HG03469 (cell line): ENCODE data around the gene KIF21B.
"Not testable (repeated sequence)": the region's sequence is repeated elsewhere in the genome, so short reads cannot be mapped to it uniquely, and the experiment has no call there.

Experiments
- ATAC-seq: cut with Tn5 transposase; IDR thresholded peaks from one replicate; pipeline ENCODE4 v1.9.1; 2021; ENCODE audit warnings: mild to moderate bottlenecking, moderate library complexity, moderate number of reproducible peaks; ENCODE audit not compliant: unreplicated experiment

KIF21B gene

GRCh38 chr1:200971955-200972711, 51.4 kb downstream of the KIF21B start:
- ATAC-seq: no peak

- ATAC-seq: no peak
Measured at GRCh38 chr1:200971428-200971903, 52.0 kb downstream of the KIF21B start.

- ATAC-seq: no peak
Measured at GRCh38 chr1:200970771-200971427, 52.6 kb downstream of the KIF21B start.

DNA sequence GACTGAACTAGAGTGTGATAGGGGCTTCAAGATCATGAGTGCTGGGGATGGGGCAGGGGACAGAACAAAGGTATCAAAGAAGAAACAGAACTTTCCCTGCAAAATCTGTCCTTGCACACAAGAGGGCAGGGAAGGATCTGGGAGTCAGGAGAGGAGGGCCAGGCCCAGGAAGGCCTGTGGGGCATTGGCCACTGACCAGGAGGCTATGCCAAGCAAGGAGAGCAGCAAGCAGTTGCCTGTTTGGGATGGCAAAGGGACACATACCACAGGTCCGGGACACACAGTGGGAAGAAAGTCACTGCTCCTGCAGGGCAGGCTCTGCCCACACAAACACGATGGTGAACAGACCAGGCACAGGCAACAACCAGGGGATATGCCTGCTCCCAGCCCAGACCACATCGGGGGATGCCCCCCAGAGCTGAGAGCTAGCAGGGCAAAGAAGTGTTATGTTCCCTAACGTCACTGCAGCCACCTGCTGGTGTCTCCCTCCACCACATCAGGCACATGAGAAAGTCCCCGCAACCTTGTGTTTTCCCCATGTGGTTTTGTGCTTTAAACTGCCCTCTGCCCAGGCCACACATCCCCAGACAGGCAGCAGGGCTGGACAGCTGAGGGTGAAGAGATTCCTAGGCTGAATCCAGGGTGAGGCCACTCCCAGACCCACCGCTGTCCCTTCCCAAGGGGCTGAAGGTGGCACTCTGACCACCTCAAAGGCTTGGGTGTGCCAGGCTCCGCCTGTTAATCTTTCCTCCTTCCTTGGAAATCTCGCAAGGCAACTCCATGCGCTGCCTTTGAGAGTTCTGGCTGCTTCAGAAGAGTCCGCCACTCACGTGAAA, 53.6 kb downstream of the KIF21B start:
- peak; percentile 44 for ATAC-seq

- ATAC-seq: no peak
Measured at GRCh38 chr1:200968469-200969410, 54.8 kb downstream of the KIF21B start.

DNA sequence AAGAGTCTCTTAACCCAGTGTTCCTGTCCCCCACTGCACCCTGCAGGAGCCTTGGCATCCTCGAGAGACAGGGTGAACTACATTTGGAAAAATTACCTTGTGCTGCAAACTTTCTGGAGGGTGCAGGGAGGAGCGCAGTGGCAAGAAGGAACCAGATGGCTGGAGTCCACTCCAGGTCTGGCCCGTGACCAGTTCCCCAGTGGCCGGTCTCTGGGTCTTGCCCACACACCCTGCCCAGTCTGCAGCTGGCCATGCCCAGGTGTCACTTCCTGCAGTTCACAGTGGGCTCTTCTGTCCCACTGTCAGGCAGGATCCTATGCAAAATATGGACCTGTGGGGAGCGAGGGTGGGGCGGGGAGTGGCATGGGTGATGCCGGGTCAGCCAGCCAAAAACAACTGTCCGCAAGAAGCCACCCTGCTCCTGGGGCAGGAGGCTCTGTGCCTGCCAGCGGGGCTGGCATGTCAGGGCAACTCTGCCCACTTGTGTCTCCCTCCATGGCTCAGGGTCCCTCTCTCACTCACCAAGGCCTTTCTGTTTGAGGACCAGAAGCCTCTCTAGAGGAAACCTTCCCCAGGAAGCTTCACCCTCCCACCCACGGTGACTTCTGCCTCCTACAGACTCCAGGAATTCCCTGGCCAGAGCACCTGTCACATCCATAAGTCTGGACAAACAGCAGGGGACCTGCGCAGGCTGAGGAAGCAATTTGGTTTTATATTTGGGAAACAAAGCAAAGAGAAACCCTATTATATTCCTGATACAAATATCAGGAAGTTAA, 55.6 kb downstream of the KIF21B start:
- ATAC-seq: no peak

DNA sequence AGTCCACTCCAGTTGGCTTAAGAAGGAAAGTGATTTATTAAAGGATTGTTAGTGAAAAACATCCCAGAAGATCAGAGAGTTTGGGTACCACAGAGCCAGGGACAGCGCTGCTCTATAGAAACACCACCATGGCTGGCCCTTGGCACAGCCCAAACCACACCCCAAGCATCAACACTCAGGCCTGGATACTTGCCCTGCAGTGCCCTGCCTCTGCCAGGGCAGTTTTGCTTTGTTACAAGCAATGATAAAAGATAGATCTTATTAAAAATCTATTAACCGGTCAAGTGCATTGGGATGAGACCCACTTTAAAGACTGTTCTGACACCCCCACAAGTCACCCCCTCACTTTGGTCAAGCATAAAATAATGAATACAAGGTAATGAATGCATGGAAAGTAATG, 56.6 kb downstream of the KIF21B start:
- no peak for ATAC-seq

- ATAC-seq: no peak
Measured at GRCh38 chr1:200965111-200965805, 58.3 kb downstream of the KIF21B start.

DNA sequence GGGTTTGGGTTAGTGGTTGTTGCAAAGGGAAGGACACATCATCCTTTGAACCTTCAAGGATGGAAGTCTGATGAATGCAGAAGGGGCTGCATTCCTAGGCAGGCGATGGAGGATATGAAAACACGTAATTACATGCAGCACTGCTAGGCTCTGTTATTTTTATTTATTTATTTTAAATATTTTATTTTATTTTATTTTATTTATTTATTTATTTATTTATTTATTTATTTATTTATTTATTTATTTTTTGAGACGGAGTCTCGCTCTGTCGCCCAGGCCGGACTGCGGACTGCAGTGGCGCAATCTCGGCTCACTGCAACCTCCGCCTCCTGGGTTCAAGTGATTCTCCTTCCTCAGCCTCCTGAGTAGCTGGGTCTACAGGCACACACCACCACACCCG, 59.6 kb downstream of the KIF21B start:
- ATAC-seq: not testable (repeated sequence)

DNA sequence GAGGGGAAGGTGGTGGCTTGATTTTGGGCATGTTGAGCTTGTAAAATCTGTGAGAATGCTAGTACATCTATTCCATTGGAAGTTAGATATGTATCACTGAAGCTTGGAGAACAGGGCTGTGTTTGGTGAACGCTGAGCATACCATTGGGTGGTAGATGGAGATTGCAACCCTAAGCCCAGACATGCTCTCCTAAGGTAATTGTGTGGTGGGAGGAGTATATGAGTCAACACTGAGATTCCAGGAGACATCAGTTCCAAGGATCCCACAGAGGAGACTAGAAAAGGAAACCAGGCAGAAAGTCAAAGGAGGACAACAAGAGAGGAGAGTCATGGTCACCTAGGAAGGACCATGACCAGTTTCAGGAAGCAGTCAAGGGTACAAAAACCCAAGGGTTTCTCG, 60.4 kb downstream of the KIF21B start:
- ATAC-seq: no peak

- no peak for ATAC-seq
Measured at GRCh38 chr1:200962631-200963030, 60.9 kb downstream of the KIF21B start.

- not testable (repeated sequence) for ATAC-seq
Measured at GRCh38 chr1:200962151-200962550, 61.4 kb downstream of the KIF21B start.

DNA sequence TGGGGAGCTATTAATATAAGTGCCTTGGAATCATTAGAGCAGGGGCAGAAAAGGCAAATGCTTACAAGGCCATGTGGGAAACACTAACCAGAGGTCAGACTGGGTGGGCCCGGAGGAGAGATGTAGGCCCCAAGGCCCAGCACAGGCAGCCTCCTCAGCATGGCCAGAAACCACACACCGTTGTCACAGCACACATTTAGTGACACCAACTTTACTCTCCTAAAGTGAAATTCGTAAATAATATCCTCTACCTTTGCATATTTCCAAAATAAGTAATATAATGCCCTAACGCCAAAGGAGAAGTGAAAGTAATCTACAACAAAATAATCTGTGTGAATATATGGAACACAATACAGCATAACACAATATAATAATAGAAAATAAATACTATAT, 62.6 kb downstream of the KIF21B start:
- ATAC-seq: no peak

DNA sequence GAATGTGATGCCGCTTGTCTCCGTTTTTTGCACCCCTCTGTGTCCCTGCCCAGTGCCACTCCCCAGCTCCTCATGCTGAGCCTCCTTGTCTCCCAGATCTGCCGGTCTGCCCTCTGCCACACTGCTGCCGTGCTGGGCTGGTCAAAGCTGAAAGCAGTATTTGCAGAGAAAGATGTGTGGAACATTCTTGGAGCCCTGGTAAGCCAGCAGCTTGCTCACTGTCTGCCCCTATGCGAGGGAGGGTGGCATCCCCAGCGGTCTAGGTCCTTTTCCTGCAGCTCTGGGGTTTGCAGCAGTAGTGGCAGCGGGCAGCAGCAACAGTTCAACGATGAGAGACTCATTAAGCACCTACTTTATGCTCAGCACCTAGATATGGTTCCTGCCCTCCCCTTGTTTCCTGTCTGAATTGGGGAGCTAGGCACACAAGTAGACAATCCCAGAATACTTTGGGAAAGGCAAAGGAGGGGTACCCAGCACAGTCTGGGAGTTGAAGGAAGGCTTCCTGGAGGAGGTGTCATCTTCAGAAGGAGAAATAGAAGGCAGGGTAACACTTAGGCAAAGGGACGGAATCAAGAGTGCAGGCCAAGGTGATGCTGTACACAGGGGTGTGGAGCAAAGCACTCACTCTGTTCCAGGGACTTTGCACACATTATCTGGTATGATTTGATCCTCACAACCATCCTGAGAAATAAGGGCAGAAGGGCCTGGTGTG, 63.1 kb downstream of the KIF21B start:
- ATAC-seq: no peak

- ATAC-seq: no peak
Measured at GRCh38 chr1:200959411-200959921, 64.0 kb downstream of the KIF21B start.

GRCh38 chr1:200958597-200958996, 64.9 kb downstream of the KIF21B start:
- ATAC-seq: no peak

DNA sequence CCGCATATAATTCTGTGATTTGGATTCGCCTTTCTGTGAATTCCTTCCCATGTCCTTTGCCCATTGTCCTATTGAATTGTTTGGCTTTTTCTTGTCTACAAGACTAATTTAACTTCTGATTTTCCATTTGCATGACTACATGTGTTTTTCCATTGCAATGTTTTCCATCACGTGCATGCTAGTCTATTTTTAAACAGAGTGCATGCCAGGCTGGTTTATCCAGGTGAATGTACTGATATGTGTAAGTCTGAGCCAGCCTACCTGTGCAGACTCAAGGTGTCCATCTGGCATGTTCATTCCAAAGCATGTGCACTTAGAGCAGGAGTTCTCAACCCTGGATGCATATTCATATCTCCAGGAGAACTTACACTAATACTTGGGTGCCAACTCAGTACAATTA, 69.1 kb downstream of the KIF21B start:
- ATAC-seq: no peak

GRCh38 chr1:200951016-200951415, 72.5 kb downstream of the KIF21B start:
- no peak for ATAC-seq
